Loucy (cell line): ENCODE results near the gene ATP2A2.

Source experiments
- H2AFZ ChIP-seq: fragments of 200-600 bp; sonication (generic); 2 replicates; pipeline ENCODE4 v1.6.0; 2016; ENCODE audit warnings: antibody characterized with exemption, mild to moderate bottlenecking, low read length, moderate library complexity
- H3F3A ChIP-seq: fragments of 200-600 bp; 2 replicates; pipeline ENCODE4 v1.6.0; 2016; ENCODE audit warnings: antibody characterized with exemption, low read depth, mild to moderate bottlenecking
- H3K27me3 ChIP-seq: fragments of 200-600 bp; sonication (generic); 2 replicates; pipeline ENCODE4 v1.6.1; 2014; ENCODE audit warnings: low read length, mild to moderate bottlenecking; ENCODE audit not compliant: insufficient read depth, poor library complexity, severe bottlenecking
- H3K36me3 ChIP-seq: fragments of 200-600 bp; sonication (generic); 2 replicates; pipeline ENCODE4 v1.6.1; 2016; ENCODE audit warnings: low read length; ENCODE audit not compliant: insufficient read depth
- H3K4me1 ChIP-seq: fragments of 200-600 bp; sonication (generic); 2 replicates; pipeline ENCODE4 v1.5.1; 2014; ENCODE audit warnings: low read length, mild to moderate bottlenecking; ENCODE audit not compliant: insufficient read depth, poor library complexity, severe bottlenecking
- H3K4me2 ChIP-seq: fragments of 200-600 bp; sonication (generic); 2 replicates; pipeline ENCODE4 v1.6.0; 2014; ENCODE audit warnings: antibody characterized with exemption, low read length, low read depth, mild to moderate bottlenecking; ENCODE audit not compliant: poor library complexity, severe bottlenecking
- H3K4me3 ChIP-seq: fragments of 200-600 bp; sonication (generic); 2 replicates; pipeline ENCODE4 v1.5.1; 2014; ENCODE audit warnings: low read length, mild to moderate bottlenecking, mixed read lengths; ENCODE audit not compliant: poor library complexity, severe bottlenecking
- H3K79me2 ChIP-seq: fragments of 200-600 bp; sonication (generic); 2 replicates; pipeline ENCODE4 v1.6.1; 2014; ENCODE audit warnings: low read length; ENCODE audit not compliant: insufficient read depth
- H3K9ac ChIP-seq: fragments of 200-600 bp; sonication (generic); 2 replicates; pipeline ENCODE4 v1.6.0; 2014; ENCODE audit warnings: mild to moderate bottlenecking, low read depth, low read length, moderate library complexity; ENCODE audit not compliant: poor library complexity, severe bottlenecking
- H3K9me2 ChIP-seq: fragments of 200-600 bp; sonication (generic); replicated peaks from 2 replicates; pipeline ENCODE4 v1.6.1; 2016; ENCODE audit warnings: low read depth, low read length, mixed read lengths
- H3K9me3 ChIP-seq: fragments of 200-600 bp; sonication (generic); 2 replicates; pipeline ENCODE4 v1.6.1; 2014; ENCODE audit warnings: mild to moderate bottlenecking, antibody characterized with exemption, low read length, low read depth; ENCODE audit not compliant: insufficient read depth
- H4K20me1 ChIP-seq: fragments of 200-600 bp; sonication (generic); 2 replicates; pipeline ENCODE4 v1.6.0; 2014; ENCODE audit warnings: antibody characterized with exemption, low read length, mild to moderate bottlenecking; ENCODE audit not compliant: insufficient read depth, poor library complexity, severe bottlenecking
- EZH2phosphoT487 ChIP-seq: fragments of 200-600 bp; IDR thresholded peaks from 2 replicates; pipeline ENCODE4 v1.6.1; 2018; ENCODE audit warnings: antibody characterized with exemption, mild to moderate bottlenecking, moderate library complexity, borderline replicate concordance
- TF ChIP-seq, protein P1 (sequence below): fragments of 200-600 bp; sonication (generic); conservative IDR thresholded peaks from 2 replicates; pipeline ENCODE4 v1.5.1; 2014; ENCODE audit warnings: mild to moderate bottlenecking, antibody characterized with exemption, low read length

The ATP2A2 gene

GRCh38 chr12:110333201-110333600, 52.2 kb downstream of the ATP2A2 start:
- Histone ChIP-seq H3K79me2 (peaks cover 38% of the 10 kb centered on the region), H3K4me1 (no peaks in the 10 kb centered on the region)

GRCh38 chr12:110335481-110336045, 54.5 kb downstream of the ATP2A2 start:
- Histone ChIP-seq H3K9me2 (no peaks in the 10 kb centered on the region), H3K9me3 (no peaks in the 10 kb centered on the region), H3K9ac (no peak overlapping the region), H3K4me2 (no peak overlapping the region), H3K79me2 (peaks cover 18% of the 10 kb centered on the region), H3K27me3 (no peaks in the 10 kb centered on the region), H3K4me1 (no peaks in the 10 kb centered on the region), H2AFZ (no peak overlapping the region), H3F3A (no peaks in the 10 kb centered on the region), H3K36me3 (peaks cover 96% of the 10 kb centered on the region), H4K20me1 (peaks cover 22% of the 10 kb centered on the region), H3K4me3 (no peak overlapping the region)
- TF ChIP-seq, protein P1, sequence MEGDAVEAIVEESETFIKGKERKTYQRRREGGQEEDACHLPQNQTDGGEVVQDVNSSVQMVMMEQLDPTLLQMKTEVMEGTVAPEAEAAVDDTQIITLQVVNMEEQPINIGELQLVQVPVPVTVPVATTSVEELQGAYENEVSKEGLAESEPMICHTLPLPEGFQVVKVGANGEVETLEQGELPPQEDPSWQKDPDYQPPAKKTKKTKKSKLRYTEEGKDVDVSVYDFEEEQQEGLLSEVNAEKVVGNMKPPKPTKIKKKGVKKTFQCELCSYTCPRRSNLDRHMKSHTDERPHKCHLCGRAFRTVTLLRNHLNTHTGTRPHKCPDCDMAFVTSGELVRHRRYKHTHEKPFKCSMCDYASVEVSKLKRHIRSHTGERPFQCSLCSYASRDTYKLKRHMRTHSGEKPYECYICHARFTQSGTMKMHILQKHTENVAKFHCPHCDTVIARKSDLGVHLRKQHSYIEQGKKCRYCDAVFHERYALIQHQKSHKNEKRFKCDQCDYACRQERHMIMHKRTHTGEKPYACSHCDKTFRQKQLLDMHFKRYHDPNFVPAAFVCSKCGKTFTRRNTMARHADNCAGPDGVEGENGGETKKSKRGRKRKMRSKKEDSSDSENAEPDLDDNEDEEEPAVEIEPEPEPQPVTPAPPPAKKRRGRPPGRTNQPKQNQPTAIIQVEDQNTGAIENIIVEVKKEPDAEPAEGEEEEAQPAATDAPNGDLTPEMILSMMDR = no peak
- TF ChIP-seq EZH2phosphoT487 = no peak

More at GRCh38 chr12:110333201-110333600, 52.2 kb downstream of the ATP2A2 start:
- H3K4me3 ChIP-seq = no peak overlapping the region
- no peak for TF ChIP-seq EZH2phosphoT487
- TF ChIP-seq, protein P1 = no peak
- no peaks in the 10 kb centered on the region for H3K9me2 ChIP-seq
- H2AFZ ChIP-seq = no peak overlapping the region
- no peaks in the 10 kb centered on the region for H3K27me3 ChIP-seq
- H3K9me3 ChIP-seq = no peaks in the 10 kb centered on the region
- H3K4me2 ChIP-seq = no peak overlapping the region
- peaks cover 98% of the 10 kb centered on the region for H3K36me3 ChIP-seq
- H3K9ac ChIP-seq = no peak overlapping the region
- no peaks in the 10 kb centered on the region for H3F3A ChIP-seq
- H4K20me1 ChIP-seq = peaks cover 37% of the 10 kb centered on the region

DNA sequence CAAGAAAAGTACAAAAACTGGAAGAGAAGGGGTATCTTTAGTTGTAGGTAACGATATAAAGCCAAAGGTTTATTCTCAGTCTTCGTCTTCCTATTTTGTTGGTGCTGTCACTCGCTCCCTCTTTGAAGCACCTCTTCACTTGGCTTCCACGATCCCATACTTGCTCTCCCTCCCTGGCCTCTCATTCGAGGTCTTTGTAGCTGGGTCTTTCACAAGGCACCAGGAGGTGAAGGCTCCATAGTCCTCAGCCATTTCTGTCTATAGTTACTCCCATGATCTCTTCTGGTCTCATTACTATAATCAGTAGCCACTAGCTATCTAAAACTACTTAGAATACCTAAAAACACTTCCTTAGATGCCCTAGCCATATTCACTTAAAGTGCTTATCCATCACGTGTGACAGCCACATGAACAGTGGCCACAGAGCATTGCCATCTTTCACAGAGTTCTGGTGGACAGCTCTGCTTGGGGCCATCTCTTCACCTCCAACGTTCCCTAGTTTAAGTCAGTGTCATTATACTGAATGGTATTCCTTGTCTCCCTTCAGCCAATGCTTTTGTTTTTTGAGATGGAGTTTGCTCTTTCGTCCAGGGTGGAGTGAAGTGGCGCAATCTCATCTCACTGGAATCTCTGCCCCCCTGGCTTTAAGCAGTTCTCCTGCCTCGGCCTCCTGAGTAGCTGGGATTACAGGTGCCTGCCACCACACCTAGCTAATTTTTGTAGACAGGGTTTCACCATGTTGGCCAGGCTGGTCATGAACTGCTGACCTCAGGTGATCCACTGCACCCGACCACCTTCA, 57.1 kb downstream of the ATP2A2 start:
- Histone ChIP-seq H3K9me3 (no peaks in the 10 kb centered on the region), H3K4me3 (no peak overlapping the region), H2AFZ (no peak overlapping the region), H3K36me3 (peaks cover 99% of the 10 kb centered on the region), H3K79me2 (no peaks in the 10 kb centered on the region), H3K27me3 (no peaks in the 10 kb centered on the region), H3F3A (no peaks in the 10 kb centered on the region), H3K9ac (no peak overlapping the region), H4K20me1 (peaks cover 7% of the 10 kb centered on the region), H3K4me2 (no peak overlapping the region), H3K4me1 (no peaks in the 10 kb centered on the region), H3K9me2 (no peaks in the 10 kb centered on the region)
- TF ChIP-seq, protein P1 = no peak
- no peak for TF ChIP-seq EZH2phosphoT487
